CD4-positive, alpha-beta T cell (primary cell): ENCODE data around the gene METTL6. TPM values are rescaled to one million over a fixed set of nuclear protein-coding genes. Genes with fewer than 3 reads are reported as not detected.

Experiments used
- ATAC-seq: fragments of 200-7000 bp; cut with Tn5 transposase; one replicate; pipeline ENCODE4 v1.10.0; 2022; ENCODE audit warnings: mild to moderate bottlenecking; ENCODE audit not compliant: poor library complexity
- CTCF ChIA-PET: fragments of 350-600 bp; sonication (Branson Sonifier 250); formaldehyde crosslinking; loops from one replicate; lab custom pipeline; 2021; ENCODE audit warnings: antibody characterized with exemption, inconsistent platforms; lab: Charles Lee
- POLR2A ChIA-PET: fragments of 350-600 bp; sonication (Branson Sonifier 250); formaldehyde crosslinking; loops from one replicate; lab custom pipeline; 2021; ENCODE audit warnings: antibody characterized with exemption, inconsistent platforms; lab: Charles Lee
- DNase-seq, 14 experiments: peaks; one replicate each; pipeline ENCODE4 v3.0.0-alpha.2; 2013 to 2020; ENCODE audit warnings: mixed read lengths in 2 of 14
- H3K27ac ChIP-seq, 2 donors: one replicate each; pipeline versions ENCODE4 v1.5.1 to v1.7.0; 2013; ENCODE audit warnings: low read length in 2 of 2, low read depth in 1 of 2, mild to moderate bottlenecking in 1 of 2
- H3K27me3 ChIP-seq, 2 experiments: 1 replicate in 1 of 2; 2 replicates in 1 of 2; pipeline versions ENCODE4 v1.6.1 to v1.7.0; 2013; ENCODE audit warnings: low read length in 2 of 2, control low read depth in 1 of 2, mild to moderate bottlenecking in 1 of 2, moderate library complexity in 1 of 2; ENCODE audit not compliant: insufficient read depth in 2 of 2, control insufficient read depth in 1 of 2
- H3K36me3 ChIP-seq: one replicate; pipeline ENCODE4 v1.6.1; 2013; ENCODE audit warnings: low read length, control low read depth; ENCODE audit not compliant: insufficient read depth
- H3K4me1 ChIP-seq: one replicate; pipeline ENCODE4 v1.6.1; 2013; ENCODE audit warnings: low read length, control low read depth; ENCODE audit not compliant: insufficient read depth
- H3K4me3 ChIP-seq: one replicate; pipeline ENCODE4 v1.5.1; 2013; ENCODE audit warnings: mild to moderate bottlenecking, low read length, moderate library complexity
- H3K9me3 ChIP-seq, 2 experiments: 1 replicate in 1 of 2; 2 replicates in 1 of 2; pipeline versions ENCODE4 v1.6.1 to v1.7.0; 2013; ENCODE audit warnings: low read length in 2 of 2, mild to moderate bottlenecking in 2 of 2, control low read depth in 1 of 2, moderate library complexity in 1 of 2; ENCODE audit not compliant: control insufficient read depth in 1 of 2, insufficient read depth in 1 of 2
- H3K27ac Mint-ChIP-seq: one replicate; pipeline ENCODE4 v1.8.0; 2020; ENCODE audit warnings: mixed read lengths
- H3K27me3 Mint-ChIP-seq: one replicate; pipeline ENCODE4 v1.8.0; 2021; ENCODE audit warnings: mixed read lengths
- H3K36me3 Mint-ChIP-seq: one replicate; pipeline ENCODE4 v1.8.0; 2021; ENCODE audit warnings: low read depth, mixed read lengths
- H3K4me1 Mint-ChIP-seq: one replicate; pipeline ENCODE4 v1.8.0; 2021; ENCODE audit warnings: low read depth, mixed read lengths
- H3K4me3 Mint-ChIP-seq: one replicate; pipeline ENCODE4 v1.8.0; 2020; ENCODE audit warnings: mild to moderate bottlenecking, mixed read lengths
- H3K9me3 Mint-ChIP-seq: one replicate; pipeline ENCODE4 v1.8.0; 2020; ENCODE audit warnings: mixed read lengths
- CTCF ChIP-seq: fragments of 200-600 bp; IDR thresholded peaks from one replicate; pipeline ENCODE4 v1.8.0; 2022; ENCODE audit warnings: antibody characterized with exemption, mild to moderate bottlenecking
- intact Hi-C, 2 experiments: fragments of 100-400 bp; cut with DNase I in 1 of 2; cut with micrococcal nuclease in 1 of 2; formaldehyde crosslinking; loops; one replicate each; pipeline versions ENCODE4 v1.15.1 to v1.9.0; 2023 to 2025; cut with DNase I, micrococcal nuclease
- total RNA-seq, 174 experiments: library from RNA in 2 of 174; stranded (reverse) in 2 of 174; gene quantifications; one replicate each; pipeline ENCODE4 v1.2.3 and lab custom pipeline; 2021 to 2026

The METTL6 gene
- total RNA-seq, 2 experiments from 2014 or later: 4.7 to 5.7 TPM

GRCh38 chr3:15404767-15405166 lies 22.6 kb downstream of the METTL6 start:
- TF ChIP-seq CTCF: no peak
- Histone ChIP-seq H3K9me3 (no peaks in the 10 kb centered on the region), H3K4me3 (no peak overlapping the region), H3K27ac (no peak overlapping the region), H3K27me3 (no peaks in the 10 kb centered on the region), H3K4me1 (peaks cover 12% of the 10 kb centered on the region), H3K36me3 (peaks cover 3% of the 10 kb centered on the region)
- no peak for DNase-seq
- H3K27me3 Mint-ChIP-seq: no peaks in the 10 kb centered on the region
- intact Hi-C loops: loop anchor here (1.0 to 5.0 kb wide), 4 partner anchors 136 to 297 kb away; no protein-coding TSS in a partner anchor
- H3K36me3 Mint-ChIP-seq: peaks cover 15% of the 10 kb centered on the region
- ChIA-PET POLR2A (interaction anchor here (1.0 to 2.1 kb wide), 3 partner anchors 137 to 202 kb away, joined by 5 to 8 read pairs (median 8); partner anchors contain the start of gene CAPN7), CTCF (interaction anchor here (1.0 to 3.2 kb wide), 18 partner anchors 21 to 297 kb away, joined by 3 to 31 read pairs (median 4); no protein-coding TSS in a partner anchor)
- no peaks in the 10 kb centered on the region for H3K9me3 Mint-ChIP-seq
- ATAC-seq: no peak
- H3K27ac Mint-ChIP-seq: no peak overlapping the region
- H3K4me3 Mint-ChIP-seq: no peak overlapping the region
- H3K4me1 Mint-ChIP-seq: peaks cover 9% of the 10 kb centered on the region

GRCh38 chr3:15403965-15404364 lies 23.4 kb downstream of the METTL6 start:
- POLR2A ChIA-PET: interaction anchor here (0.6 kb wide), 1 partner anchor 1001 kb away, joined by 3 read pairs; no protein-coding TSS in a partner anchor
- intact Hi-C loops: loop anchor here in 1 of 2 experiments (2.0 kb wide), 1 partner anchor 135 kb away; no protein-coding TSS in a partner anchor
- ATAC-seq: no peak
- peaks cover 10% of the 10 kb centered on the region for H3K36me3 Mint-ChIP-seq
- no peaks in the 10 kb centered on the region for H3K27me3 Mint-ChIP-seq
- no peak for DNase-seq
- H3K9me3 Mint-ChIP-seq: no peaks in the 10 kb centered on the region
- no peaks in the 10 kb centered on the region for H3K36me3 ChIP-seq
- H3K27me3 ChIP-seq: no peaks in the 10 kb centered on the region
- CTCF ChIA-PET: interaction anchor here (1.3 to 3.2 kb wide), 3 partner anchors 136 to 194 kb away, joined by 4 to 14 read pairs (median 5); no protein-coding TSS in a partner anchor
- H3K4me1 ChIP-seq: peaks cover 19% of the 10 kb centered on the region
- no peak overlapping the region for H3K4me3 Mint-ChIP-seq
- no peak for TF ChIP-seq CTCF
- H3K27ac Mint-ChIP-seq: no peak overlapping the region
- H3K4me3 ChIP-seq: no peak overlapping the region
- H3K27ac ChIP-seq: no peak overlapping the region
- H3K4me1 Mint-ChIP-seq: peaks cover 11% of the 10 kb centered on the region
- H3K9me3 ChIP-seq: no peaks in the 10 kb centered on the region

- POLR2A ChIA-PET: interaction anchor here (0.6 to 1.4 kb wide), 2 partner anchors 198 to 1001 kb away, joined by 3 to 4 read pairs; partner anchors contain the start of gene CAPN7
- Histone ChIP-seq H3K4me3 (no peak overlapping the region), H3K4me1 (peaks cover 24% of the 10 kb centered on the region), H3K27me3 (no peaks in the 10 kb centered on the region), H3K27ac (no peak overlapping the region), H3K36me3 (no peaks in the 10 kb centered on the region), H3K9me3 (no peaks in the 10 kb centered on the region)
- ATAC-seq (no peak), DNase-seq (no peak)
- peaks cover 11% of the 10 kb centered on the region for H3K4me1 Mint-ChIP-seq
- intact Hi-C loops: no loop called here
- no peaks in the 10 kb centered on the region for H3K9me3 Mint-ChIP-seq
- no peak overlapping the region for H3K4me3 Mint-ChIP-seq
- CTCF ChIA-PET: interaction anchor here (1.3 kb wide), 1 partner anchor 135 kb away, joined by 4 read pairs; no protein-coding TSS in a partner anchor
- no peak overlapping the region for H3K27ac Mint-ChIP-seq
- TF ChIP-seq CTCF: no peak
- H3K36me3 Mint-ChIP-seq: peaks cover 9% of the 10 kb centered on the region
- no peaks in the 10 kb centered on the region for H3K27me3 Mint-ChIP-seq
These were observed 23.8 kb downstream of the METTL6 start for GRCh38 chr3:15403495-15403894.
